ENCODE results near the gene MAP7D1.

Gene MAP7D1
- 208 to 221 reads per million in 2 donors for total RNA-seq

DNA sequence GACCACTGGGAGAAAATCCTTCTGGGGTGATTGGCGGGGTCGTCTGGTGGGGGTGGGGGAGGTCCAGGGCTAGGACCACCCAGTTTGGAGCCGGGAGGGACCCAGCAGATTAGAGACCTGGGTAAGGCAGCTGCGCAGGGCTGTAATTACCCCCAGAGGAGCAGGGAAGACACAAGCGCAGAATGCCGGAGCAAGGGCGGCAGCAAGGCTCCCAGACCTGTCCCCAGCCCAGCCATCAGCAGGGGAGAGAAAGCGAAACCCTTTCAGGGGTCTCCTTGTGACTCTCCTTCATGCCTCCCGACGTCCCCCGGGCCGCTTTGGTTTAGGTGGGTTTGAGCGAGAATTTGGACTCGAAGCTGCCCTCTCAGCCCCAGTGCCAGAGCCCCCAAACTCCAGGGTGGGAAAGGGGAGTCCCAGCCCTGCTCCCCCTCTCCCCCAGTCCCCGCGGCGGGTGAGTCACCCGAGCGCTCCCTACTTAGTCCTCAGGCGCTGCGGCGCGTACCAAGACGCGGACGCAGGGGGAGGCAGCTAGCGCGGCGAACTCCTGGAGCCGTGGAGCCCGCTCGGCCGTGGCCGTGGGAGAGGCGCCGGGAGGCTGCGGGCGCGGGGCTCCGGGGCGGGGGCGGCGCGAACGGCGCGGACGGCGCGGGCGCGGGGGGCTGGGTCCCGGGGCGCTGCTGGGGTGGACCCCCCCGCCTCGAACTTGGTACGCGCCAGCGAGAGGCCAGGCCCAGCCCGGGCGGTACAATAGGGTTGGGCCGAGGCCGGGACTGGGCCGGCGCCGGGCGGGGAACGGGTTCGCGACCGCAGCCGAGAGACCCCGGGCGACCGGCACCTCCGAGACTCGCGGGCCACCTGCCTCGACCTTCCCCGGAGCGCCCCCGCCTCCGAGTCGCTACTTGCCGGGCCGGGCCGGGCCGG, at the start of gene MAP7D1:
Gene MAP7D1, plus strand, starts transcription at position 753 of the 921 bp plus-strand sequence. CDS start 258 bp downstream, outside the sequence.
- peak; percentile 78 for DNase-seq

DNA sequence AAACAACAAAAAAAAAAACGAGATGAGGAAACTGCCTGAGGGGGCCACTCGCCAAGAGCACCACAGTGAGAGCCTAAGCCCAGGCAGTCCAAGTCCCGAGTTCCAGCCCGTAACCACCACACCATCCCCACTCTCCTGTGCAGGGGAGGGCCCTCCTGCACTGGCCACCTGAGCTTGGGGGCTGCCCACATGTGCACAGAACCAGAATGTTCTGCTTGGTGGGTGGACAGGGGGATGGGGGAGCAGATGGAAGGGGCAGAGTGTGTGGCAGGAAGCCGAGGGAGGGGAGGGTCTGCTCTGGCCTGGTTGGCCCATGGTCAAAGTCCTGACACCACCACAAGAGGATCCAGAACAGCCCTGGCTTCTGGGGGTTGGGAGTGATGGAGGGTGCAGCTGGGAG, 49.7 kb upstream of the MAP7D1 start:
- DNase-seq = no peak

DNA sequence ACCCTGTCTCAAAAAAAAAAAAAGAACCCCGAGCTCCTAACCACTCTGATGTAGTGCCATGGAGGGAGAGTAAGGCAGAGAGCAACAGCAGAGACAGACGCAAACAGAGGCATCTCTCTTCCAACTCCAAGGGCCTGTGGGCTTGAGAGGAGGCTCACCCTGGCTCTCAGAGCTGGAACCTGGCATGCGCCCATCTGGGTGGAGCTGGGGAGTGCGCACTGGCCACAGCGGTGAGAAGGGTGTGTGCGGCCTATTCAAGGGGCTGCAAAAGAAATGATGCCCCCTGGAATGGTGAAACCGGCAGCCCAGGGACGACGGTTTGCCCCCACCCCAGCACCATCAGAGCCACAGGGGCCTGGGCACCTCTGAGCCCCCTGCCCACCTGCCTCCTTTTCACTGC, 48.6 kb upstream of the MAP7D1 start:
- no peak for DNase-seq

DNA sequence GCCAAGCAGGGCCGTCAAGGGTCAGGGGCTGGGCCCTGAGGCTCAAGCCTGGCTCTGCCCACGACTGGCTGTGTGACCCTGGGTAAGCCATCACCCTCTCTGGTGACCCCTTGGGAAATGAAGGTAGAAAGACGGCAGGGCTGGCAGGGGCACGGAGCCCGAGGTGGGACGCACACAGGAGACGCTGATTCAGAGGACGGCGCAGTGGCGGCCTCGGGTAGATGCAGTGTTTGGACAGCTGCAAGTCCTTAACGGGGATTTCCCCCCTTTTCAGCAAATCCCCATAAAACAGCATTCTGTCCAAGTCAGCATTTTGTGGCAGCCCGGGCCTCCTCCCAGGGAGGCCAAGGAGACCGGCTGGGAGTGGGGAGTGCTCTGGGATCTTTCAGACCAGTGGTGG, 47.6 kb upstream of the MAP7D1 start:
- no peak for DNase-seq

DNA sequence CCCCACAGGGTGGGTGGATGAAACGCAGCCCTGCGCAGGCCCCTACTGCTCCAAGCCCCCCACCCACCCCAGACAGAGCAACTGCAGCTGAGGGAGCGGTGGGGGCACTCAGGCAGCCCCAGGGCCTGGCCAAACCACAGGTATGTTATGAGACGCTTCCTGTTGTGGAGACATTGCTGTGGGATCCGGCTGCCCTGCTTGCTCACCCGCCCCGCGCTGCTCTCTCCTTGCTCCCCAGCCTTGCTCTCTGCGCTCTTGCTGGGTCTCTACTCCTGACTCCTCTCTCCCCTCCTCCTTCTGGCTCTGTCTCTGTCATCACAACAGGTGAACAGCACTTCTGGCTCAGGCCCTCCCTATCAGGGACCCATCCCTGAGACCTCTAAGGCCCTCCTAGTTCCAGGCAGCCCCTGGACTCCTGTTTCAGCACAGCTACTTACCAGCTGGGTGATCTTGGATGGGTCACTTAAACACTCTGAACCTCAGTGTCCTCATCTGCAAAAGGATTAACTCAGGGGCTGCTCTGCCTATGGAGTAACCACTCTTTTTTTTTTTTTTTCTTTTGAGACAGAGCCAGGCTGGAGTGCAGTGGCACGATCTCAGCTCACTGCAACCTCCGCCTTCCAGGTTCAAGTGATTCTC, 46.8 kb upstream of the MAP7D1 start:
- DNase-seq = no peak

DNA sequence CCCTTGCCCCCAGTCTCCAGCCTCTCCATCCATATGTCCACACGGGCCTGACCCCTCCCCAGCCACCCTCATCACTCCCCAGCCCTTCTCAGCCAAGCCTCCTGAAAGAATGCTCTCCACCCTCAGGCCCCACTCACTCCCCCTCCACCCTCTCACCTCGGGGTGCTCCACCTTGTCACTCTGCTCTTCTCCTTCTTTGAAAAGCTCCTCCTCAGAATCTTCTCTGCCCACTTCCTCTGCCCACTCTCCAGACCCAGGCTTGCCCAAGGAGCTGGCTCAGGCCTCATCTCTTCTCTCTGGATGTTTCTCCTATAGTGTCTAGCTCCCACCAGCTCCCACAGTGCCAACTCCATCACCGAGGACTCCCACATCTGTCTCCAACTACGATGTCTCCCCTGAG, 44.8 kb upstream of the MAP7D1 start:
- DNase-seq = no peak

DNA sequence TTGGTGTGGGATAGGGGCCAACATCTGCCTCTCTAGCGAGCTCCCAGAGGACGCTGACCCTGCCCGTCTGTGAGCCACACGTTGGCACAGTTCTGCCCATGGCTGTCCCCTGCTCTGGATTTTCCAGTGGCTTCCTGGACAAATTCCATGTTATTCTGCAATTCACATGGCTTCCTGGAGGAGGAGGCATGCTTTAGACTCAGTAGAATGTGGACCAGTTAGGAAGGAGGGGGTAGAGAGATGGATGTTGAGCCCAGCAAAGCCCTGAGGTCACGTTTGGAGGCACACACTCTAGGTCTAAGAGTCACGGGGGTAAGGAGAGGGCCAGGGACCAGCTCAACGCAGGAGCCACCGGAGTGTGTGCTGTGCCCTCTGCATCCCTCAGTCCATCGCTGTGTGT, 43.1 kb upstream of the MAP7D1 start:
- no peak for DNase-seq

DNA sequence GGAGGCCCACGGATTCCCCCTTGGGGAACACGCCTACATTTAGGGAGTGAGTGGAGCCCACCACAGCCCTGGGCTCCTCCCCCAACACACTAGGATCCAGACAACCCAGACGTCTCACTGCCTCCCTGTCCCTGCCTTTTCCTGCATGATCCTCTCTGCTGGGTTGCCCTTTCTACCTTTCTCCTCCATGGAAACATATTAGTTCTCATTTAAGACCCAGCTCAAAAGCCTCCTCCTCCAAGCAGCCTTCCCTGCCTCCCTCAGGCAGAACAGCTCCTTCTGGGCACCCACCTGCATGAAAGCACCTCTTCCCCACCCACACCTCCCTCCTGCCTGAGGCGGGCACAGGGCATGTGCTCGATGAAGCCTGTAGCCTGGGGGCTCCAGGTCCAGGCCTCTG, 41.6 kb upstream of the MAP7D1 start:
- DNase-seq = no peak

DNA sequence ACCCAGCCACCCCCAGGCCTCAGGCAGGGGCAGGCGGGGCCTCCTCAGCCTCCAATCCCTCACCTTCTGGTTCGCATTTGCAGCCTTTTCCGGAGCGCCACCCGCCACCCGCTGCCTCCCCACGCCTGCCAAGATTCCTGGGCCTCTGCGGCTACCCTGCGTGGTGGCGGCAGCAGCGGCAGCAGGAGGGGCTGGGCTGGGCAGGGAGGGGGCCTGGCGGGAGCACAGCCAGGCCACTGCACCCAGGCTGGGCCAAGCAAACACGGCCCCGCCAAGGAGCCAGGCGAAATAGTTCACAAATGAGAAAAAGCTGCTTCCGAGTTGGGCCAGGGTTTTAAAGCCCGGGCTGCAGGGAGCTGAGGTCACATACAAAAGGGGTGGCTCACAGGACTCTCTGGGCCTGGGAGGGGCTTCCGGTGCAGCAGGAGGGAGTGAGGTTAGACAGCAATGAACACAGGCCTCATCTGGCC, 40.7 kb upstream of the MAP7D1 start:
- no peak for DNase-seq

DNA sequence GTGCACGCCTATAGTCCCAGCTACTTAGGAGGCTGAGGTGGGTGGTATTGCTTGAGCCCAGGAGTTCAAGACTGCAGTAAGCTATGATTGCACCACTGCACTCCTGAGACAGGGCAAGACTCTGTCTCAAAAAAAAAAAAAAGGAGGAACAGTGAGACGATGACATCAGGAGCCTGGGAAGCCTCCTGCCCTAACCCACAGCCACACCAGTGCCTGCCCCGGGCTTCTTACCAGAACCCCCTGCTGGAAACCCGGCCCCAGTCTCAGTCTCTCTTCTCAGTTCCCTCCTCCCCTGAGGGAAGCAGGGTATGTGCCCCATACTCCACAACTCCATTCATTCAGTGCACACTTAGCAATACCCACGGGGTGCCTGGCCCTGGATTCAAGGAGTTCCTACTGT, 40.0 kb upstream of the MAP7D1 start:
- DNase-seq = no peak

DNA sequence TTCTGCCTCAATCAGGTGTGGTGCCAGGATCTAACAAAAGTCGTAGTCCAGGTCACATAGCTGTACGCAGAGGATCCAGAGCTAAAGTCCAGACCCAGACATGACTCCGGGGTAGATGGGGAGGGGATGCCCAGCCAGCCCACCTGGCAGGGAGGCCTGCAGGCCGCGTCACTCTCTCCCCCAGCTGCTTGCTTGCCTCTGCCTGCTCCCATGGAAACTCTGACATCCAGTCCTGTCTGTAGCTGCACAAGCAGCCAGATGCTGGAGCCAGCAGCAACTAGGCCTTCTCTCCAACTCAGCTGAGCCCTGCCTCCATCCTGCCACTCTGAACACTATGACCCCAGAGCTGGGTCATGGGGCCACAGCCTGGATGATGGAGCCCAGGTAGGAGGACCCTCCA, 39.1 kb upstream of the MAP7D1 start:
- no peak for DNase-seq

DNA sequence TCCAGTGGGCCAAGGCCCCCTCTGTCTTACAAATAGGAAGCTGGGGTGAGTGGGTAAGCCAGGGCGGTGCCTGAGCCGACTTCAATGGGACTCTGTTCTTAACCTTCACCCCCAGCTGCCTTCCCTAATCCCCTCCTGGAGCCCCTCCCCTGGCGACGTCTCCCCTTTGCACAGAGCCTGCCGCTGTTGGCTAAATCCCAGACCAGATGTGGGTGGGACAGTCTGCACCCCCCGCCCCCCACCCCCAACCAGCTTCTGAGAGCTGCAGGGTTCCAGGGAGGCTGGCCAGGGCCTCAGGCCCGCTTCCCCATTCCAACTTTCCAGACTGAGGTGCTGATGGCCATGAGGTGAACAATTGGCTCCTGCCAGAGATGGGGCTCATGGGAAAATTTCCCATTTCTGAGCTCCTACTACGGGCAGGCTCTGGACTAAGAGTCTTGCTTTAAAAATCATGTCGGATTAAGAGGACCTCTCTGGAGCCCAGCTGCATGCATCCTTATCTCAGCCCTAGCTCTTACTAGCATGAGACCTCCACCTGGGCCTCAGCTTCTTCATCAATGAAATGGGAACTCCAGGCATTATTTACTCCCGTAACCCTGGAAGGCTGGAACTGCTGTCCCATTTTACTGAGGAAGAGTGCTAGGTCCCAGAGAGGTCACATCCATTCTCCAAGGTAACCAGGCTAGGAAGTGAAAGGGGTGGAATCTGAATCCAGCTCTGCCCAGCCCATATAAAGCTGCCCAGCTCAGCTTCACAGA, 37.3 kb upstream of the MAP7D1 start:
- no peak for DNase-seq

DNA sequence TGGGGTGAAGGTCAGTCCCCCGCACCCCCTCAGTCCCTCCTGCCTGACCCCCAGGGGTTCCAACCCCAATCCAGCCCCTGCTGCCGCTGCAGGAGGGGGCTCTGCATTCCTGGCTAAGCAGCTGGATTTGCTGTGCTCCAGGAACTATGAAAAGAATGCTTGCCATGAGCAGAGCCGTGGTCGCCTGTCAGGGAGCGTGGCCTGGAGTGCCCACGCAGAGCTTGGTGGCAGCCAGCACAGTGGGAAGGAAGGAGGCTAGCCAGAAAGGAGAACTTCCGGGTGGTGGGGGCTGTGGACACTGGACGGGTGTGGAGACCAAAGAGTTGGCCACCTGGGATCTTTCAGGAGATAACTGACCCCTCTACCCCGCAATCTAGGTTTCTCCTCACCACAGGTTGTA, 36.5 kb upstream of the MAP7D1 start:
- no peak for DNase-seq

DNA sequence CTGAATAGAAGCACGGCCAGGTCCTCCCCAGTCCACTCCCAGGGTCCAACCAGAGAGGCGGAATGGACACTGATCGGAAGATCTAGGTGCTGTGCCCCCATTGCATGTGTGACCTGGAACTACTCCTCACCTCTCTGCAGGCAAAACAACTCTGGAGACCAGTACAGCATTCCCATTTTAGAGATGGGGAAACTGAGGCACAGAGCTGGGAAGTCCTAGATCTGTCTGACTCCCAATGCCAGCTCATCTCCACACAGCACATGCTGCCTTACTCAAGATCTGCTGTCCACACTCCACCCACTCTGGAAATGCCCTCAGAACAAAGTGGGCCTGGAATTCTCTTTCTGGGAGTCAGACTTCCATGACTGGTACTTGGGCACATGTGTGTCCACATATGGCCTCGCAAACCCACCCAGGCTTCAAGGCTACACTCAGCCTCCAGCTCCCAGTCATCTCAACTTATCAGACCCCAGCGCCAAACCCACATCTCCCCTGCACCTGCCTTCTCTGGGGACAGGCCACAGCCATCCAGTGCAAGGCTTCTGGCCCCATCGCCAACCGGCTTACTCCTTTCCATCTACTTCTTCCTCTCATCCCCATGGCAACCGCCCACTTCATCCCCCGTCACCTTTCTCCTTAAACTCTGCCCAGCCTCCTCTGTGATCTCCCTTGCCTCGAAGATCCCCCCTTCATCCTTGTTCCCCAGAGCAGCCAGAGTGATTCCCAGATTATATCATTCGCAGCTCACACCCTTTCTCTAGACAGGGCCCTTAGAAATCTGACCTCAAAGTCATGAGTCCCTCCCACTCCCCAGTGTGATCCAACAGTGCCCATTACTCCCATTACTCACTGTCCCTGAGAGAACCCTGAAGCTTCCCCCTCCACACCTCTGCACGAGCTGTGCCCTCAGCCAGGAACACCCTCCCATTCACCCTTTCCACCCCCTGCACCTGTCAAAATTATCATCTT, 33.6 kb upstream of the MAP7D1 start:
- DNase-seq = no peak

DNA sequence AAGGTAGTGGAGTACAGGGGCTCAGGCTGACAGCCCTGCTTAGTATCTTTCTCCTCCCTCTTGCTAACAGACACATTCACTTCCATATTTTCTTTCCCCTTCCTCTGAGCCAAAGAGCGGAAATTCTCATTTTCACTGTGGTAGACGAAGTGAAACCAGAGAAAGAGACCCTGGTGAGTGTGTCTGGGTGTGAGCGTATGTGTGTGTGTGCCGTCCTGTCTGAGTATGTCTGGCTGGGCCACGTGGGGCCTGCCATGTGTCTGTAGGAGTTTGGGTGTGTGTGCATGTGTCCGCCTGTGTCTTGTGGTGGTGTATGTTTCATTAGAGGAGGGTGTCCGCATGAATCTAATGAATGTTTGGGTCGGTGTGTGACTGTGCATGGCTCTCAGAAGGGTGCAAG, 32.6 kb upstream of the MAP7D1 start:
- DNase-seq = no peak

DNA sequence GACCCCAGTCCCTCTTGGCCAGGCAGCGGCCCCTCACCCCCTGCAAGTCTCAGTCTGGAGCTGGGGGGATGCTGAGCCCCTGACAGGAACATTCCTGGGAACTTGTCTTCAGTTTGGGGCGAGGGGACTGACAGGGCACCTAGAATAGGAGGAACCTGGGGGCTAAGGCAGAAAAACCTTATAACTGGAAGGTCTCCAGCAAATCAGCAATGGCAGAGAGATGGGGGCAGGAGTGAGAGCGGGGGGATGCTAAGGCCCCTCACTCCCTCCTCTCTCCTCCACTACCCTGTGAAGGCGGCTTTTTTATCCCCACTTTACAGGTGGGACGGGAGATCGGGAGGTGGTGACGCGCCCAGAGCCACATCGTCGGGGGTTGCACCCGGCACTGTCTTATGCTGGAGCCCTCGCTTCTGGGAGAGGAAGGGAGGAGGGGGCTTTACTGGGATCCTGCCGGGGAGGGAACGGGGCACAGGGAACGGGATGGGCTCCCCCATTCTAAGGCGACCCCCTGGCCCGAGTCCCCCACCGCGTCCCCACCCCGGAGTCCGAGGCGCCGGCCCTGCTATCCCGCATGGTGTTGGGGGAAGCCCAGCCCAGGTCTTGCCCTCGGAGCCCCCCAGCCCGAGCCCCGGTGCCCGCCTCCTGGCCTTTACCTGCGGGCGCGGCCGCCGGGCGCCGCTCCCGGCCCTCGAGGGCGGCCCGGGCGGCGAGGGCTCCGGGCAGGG, 31.4 kb upstream of the MAP7D1 start:
- DNase-seq = no peak

DNA sequence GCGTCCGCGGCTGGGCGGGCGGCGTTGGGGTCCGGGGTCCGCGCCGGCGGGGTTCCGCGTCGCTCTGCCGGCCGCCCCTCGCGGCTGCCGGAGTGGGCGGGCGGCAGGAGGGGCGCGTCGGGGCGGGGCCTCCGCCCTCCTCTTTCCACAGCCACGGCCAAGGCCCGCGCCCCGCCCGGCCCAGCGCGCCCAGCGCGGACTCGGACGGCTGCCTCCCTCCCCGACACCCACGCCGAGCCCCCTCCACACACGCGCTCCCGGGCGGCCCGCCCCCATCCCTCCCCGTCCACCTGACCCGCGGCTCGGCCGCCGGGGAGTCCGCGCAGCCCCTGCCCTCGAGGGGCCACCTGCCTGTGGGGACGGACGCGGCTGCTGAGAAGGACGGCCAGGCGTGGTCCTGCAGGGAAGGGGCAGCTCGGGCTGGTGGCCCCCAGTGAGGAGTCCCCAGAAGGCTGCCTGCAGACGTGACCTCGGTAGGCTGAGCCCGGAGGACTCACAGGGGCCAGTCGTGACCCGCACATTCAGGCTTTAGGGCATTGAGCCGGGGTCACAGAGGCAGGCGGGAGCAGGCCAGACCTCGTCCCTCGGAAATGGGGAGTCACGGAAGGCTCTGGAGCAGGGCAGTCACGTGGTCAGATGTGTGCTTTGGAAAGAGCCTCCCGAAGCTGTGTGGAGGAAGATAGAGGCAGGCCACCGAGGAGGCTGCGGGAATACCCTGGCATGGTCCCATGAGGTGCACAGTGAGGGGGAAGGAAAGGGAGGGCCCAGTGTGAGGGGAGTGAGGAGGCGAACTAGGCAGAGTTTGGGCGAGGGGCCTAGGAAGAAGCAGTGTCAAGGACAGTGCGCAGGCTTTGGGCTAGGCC, 30.6 kb upstream of the MAP7D1 start, which contains the start of gene COL8A2:
Gene COL8A2, minus strand, starts transcription at position 94 of the 863 bp plus-strand sequence. CDS start 24,980 bp downstream, outside the sequence.
- DNase-seq = no peak

DNA sequence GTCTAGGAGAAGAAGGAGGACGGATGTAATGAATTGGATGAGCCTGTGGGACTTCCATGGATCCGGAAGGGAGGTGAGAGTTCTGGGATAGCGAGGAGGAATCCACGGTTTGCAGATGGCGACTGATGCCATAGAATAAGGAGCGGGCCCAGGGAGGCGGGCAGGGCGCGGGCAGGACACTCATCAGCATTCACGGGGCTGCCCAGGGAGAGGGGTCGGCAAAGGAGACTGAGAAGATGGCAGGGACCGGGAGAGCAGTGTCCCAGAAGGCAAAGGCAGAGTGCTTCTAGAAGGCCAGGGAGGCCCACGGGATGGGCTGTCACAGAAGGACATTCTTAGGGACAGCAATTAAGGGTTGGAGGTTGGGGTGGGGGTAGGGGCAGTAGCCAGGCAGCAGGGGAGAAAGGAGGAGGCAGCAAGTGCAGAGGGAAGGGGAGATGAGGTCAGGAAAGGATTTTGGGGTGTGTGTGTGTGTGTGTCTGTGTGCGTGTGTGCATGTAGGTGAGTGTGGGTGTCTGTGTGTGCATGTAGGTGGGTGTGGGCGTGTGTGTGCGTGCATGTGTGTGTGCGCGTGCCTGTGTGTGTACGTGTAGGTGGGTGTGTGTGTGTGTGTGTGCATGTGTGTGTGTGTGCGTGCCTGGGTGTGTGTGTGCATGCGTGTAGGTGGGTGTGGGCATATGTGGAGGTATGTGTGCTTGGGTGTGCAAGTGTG, 29.8 kb upstream of the MAP7D1 start:
- DNase-seq = no peak

DNA sequence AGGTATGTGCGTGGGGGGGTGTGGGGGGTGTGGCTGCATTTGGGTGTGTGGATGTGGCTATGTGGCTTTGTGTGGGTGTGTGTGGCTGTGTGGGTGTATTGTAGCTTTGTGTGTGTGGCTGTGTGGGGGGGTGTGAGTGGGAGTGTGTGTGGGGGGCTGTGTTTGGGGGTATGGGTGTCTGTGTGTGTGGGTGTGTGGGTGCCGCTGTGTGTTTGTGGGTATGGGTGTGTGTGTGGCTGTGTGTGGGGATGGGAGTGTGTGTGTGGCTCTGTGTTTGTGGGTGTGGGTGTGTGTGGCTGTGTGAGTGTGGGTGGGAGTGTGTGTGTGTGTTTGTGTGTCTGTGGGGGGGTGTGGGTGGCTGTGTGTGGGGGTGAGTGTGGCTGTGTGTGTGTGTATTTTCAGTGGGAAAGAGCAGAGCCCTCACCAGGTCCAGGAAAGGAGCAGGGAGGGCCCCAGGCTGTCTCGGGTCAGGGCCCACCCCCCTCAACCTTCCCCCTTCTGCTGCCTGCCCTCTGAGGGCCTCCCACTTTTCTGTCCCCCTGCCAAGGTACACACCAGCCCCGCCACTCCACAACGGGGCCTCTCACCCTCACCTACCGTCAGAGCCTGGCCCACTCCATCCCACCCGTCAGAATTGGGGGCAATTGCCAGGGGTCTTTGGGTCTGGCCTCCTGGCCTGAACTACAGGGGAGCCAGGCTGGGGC, 29.0 kb upstream of the MAP7D1 start:
- DNase-seq = no peak
